Right ventricle myocardium inferior (tissue), 1 donor: Measurements from ENCODE around the gene LRRC34. TPM values are rescaled to one million over a fixed set of nuclear protein-coding genes. Genes with fewer than 3 reads are reported as not detected.

Experiments
- ATAC-seq: fragments of 200-7000 bp; cut with Tn5 transposase; one replicate; pipeline ENCODE4 v1.9.1; 2020; ENCODE audit warnings: mild to moderate bottlenecking, moderate library complexity
- DNase-seq: peaks from one replicate; pipeline ENCODE4 v3.0.0; 2021; ENCODE audit errors: missing footprints
- intact Hi-C: fragments of 100-400 bp; cut with DNase I; formaldehyde crosslinking; loops from one replicate; pipeline ENCODE4 v1.11.0; 2022
- total RNA-seq: library from RNA; stranded (reverse); fragmentation: NEBNext Ultra II Directional; extraction: Animal tissue kit (Norgen Biotek cat#: 25700); gene quantifications from one replicate; pipeline ENCODE4 v1.2.1, GENCODE V29; 2021
- donor health status: DM: no; HTN: yes; CAD: no; lungs with severe emphysema.

LRRC34 gene
- total RNA-seq, 1 donor from 2014 or later: 1.6 TPM

DNA sequence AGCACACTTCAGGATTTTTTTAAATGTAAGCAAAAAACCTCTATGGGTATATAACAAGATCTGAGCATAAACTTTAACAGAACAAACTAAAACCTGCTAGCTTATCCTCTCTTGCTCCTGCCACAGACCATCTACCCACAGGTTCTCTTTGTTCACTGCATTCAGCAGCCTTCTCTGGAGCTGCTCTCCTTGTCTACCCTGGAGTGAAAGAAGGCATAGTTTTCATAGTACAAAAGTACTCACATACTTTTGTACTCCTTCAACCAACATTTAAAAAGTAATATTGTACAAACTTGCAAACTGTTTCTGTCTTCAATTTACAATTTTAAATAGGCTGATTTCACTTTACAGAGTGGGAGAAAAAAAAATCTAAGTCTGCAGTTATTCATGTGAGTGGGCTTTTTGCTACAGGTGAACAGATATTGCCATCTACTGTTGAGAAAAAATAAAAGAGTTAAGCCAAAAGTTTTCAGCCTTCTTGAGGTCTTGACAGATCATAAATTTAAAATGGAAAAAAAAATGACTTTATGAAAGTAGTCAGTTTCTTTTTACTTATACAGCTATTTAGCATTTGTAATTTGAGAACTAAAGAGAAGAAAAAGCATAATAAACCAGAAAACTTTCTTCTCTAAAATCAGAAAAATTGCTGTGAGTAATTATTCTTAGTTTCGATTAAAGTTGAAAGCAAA is 68.2 kb downstream of the LRRC34 start:
- DNase-seq (no peak), ATAC-seq (no peak)
- intact Hi-C loops: loop anchor here (2.0 to 10.0 kb wide), 3 partner anchors 76 to 880 kb away; no protein-coding TSS in a partner anchor

Other genes with a start within 250 kb of the LRRC34 start
- 20.0 TPM for gene MECOM, start 149.2 kb downstream of the LRRC34 start, total RNA-seq
- 2.6 TPM for gene TERC, start 47.8 kb downstream of the LRRC34 start, total RNA-seq
- 0.84 TPM for gene ACTRT3, start 43.3 kb downstream of the LRRC34 start, total RNA-seq
- gene MYNN, start 39.5 kb downstream of the LRRC34 start, total RNA-seq: 12.2 TPM
- gene LRRIQ4, start within 50 bp of the LRRC34 start, total RNA-seq: not detected
- gene LRRC31, start 57.0 kb upstream of the LRRC34 start, total RNA-seq: not detected
- gene SAMD7, start 98.7 kb upstream of the LRRC34 start, total RNA-seq: not detected
- 78.0 TPM for gene SEC62, start 153.9 kb upstream of the LRRC34 start, total RNA-seq
- 1.2 TPM for gene GPR160, start 225.1 kb upstream of the LRRC34 start, total RNA-seq